GM19438 (cell line): ENCODE measurements around the gene PHKB.

ENCODE experiments used
- ATAC-seq: cut with Tn5 transposase; IDR thresholded peaks from one replicate; pipeline ENCODE4 v1.9.1; 2021; ENCODE audit warnings: low read depth; ENCODE audit not compliant: unreplicated experiment

PHKB gene

DNA sequence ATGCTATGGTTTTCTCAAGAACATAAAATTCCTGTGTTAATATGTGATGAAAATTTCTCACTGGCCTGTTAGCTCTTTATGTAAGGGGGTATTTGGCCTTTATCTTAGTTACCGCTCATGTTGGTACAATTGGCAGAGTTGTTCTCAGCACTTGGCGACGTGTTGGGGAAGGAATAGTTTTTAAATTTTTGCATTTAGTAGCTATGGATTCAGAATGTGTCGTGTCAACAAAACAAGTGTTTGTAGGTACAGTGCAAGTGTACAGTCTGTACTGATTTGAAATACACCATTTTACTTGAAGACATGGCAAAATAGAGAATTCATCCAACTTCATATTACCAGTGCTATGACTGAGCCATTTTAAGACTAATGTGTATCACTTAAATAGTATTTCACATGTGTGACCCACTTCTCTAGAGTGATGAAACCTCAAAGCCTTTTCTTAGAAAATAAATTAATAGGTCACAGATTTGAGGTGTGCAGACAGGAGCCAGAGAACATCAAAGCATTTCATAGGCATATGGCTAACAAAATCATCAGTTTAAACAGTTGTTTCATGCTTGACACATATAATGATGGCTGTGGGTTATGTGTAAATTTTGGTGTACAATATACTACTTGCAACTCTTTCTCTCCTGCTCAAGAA lies 150.8 kb downstream of the PHKB start:
- ATAC-seq = no peak

DNA sequence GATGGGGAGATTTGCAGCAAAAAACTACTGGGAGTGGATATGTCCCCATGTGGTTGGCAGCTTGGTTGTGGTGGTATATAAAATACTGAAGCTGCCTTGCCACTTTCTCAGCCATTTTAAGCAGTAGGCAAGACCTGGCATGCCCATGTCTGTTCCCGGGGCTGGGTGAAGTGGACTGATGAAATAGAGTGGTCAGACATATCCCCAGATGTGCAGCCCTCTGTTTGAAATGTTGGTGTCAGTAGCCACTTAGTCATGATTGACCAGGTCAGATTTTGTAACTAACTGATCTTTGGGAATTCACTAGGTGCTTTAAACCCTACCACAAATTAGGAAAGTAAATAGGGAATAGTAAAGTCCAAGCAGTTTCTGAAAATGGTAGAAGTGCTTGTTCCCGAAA lies 151.6 kb downstream of the PHKB start:
- ATAC-seq = no peak

DNA sequence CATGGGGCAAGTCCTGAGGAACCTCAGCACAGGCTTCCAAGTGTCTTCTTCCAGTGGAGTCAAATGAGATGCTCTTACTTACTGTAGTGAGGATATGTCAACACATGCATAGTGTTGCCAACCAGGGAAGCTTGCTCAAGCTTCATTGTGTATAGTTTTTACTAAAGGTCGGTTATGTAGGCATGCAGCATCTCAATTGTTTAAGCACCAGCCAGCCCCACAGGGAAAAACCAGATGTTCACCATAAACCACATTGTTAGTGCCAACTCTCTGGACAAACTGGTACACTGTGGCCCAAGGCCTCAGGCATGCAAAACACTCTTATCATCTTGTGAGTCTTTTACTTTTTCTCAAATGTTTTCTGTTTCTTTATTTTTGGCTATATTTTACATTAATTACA lies 152.1 kb downstream of the PHKB start:
- ATAC-seq = no peak

DNA sequence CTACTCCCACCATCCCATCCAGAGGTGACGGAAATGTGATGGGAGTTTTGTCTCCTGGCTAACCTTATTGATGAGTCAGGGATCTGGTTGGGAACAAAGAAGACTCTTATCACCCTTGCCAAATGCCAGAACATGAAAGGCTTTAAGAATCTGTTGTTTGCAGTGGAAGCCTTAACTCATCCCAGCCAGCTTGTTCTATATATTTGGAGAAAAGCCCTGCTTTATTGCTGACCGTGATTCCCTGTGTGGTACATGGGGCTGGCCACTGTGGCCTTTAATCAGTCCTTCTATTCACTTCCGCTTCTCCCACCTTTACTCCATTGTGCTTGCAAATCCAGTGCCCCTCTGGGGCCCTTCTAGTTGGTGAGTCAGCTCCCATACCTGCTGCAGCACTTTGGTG lies 156.6 kb downstream of the PHKB start:
- no peak for ATAC-seq

DNA sequence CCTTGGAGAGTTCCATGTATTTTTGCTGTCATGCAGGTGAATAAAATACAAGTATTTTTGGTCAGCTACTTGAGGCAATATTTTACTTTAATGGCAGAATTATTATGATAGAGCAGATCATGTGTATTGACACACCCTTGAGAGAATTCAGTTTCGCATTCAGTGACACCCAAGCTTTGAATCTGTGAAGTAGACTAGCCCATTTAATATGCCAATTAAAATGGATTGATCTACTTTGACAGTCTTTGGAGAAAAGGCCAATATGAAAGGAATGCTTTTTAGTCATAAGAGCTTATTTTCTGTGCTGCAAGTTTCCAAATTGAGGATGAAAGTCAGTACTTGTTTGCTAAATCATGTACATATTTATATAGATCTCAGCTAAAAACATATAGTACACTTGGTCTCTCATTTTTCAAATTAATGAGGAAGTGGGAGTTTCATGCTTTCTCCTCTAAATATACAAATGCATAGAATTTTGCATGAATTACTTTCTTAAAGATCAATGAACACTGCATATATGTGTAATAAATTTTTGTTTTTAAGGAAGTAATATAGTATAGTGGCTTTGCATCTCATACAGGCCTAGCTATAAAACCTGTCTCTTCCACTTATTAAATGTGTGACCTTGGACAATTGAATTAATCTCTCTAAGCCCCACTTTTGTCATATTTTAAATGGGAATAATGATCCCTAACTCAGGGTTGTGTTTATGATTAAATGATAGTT lies 161.5 kb downstream of the PHKB start:
- no peak for ATAC-seq

DNA sequence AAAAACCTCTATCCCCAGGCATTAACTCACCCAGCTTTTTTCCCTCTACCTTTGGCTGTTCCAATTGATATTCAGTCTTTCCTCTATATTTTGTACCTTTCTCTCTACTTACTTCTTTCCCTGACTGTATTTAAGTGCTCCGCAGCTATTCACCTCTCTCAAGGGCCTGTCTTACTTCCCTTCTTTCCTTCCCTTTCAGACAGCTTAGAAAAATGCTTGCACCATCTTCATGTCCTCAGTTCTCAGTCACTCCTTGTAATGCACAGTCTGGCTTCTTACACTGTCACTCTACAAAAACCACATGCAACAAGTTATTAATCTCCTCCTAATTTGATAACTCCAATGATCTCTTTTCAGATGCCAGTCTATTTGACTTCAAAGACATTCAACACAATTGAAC lies 163.4 kb downstream of the PHKB start:
- no peak for ATAC-seq

DNA sequence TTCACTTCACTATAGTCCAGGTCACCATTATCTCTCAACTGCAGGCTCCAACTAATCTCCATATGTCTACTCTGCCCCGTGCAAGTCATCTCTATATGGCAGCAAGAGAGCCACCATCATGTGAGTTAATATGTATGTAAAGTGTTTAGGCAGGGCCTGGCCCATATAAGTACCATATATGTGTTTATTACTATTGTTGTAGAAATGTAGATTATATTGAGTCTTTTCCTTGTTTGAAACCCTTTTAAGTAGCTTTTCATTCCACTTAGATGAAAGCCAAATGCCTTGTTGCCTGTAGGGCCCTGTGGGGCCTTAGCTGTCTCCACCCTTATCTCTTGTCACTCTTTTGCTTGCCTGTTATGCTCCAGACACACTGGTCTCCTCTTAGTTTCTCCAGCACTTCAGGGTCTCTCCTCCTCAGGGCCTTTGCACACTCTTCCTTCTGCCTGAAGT lies 164.0 kb downstream of the PHKB start:
- no peak for ATAC-seq

DNA sequence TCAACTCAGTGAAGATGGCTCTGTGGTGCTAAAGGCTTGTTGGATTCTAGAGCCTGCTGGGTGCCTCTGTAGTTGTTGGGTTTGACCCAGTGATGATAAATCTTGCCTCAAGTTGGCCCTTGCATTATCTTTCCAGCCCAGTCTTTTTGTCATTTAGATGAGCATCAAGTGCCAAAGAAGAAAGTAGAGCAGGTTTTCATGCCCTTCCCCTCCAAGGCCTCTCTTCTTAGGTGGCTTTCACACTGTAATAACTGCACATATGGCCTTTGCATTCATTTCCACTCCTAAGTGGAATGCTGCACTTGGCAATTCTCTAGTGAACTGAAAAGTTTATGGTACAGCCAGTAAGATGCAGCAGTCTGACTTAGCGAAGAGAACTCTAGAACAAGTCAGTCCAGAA lies 165.1 kb downstream of the PHKB start:
- ATAC-seq = no peak

DNA sequence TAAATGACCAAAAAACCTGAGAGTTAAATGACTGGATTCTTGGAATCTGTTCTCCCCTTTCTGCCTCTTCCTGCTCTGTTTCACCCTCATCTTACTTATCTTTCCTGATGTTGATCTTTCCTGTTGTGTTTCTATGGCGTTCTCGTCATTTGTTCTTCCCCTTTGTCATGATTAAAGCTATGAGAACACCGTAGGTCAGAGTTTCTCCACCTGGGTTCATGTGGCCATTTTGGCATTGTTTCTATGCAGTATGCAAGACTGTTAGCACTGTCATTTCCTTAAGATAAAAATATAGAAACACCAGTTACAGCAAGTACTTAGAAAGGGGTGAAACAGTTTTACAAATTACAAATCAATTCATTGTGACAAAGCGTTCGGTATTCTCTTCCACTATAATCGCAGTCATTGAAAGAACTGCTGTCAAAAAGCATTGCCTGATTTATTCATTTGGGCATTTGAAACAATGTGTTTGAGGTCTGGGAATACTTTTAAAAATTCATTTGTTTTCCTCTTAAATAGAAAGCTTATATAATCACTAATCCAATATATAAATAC lies 166.0 kb downstream of the PHKB start:
- ATAC-seq = no peak

DNA sequence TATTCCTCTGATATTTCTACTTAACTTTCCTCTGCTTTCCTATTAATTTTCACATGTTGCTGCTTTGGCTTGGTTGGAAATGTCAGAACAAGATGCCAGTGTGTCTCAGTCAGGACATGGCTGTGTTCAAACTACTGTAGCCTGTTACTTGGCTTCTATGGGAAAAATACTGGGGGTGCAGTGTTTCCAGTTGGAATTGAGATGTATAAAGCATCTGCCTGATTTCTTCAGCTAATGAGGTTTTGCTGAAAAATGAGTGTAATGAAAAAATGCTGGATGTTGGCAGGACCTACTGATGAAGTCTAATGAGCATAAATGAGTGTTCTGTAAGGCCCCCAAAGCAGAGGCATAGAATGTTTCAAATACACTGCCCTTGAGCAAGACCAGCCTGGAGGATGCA lies 166.6 kb downstream of the PHKB start:
- no peak for ATAC-seq

DNA sequence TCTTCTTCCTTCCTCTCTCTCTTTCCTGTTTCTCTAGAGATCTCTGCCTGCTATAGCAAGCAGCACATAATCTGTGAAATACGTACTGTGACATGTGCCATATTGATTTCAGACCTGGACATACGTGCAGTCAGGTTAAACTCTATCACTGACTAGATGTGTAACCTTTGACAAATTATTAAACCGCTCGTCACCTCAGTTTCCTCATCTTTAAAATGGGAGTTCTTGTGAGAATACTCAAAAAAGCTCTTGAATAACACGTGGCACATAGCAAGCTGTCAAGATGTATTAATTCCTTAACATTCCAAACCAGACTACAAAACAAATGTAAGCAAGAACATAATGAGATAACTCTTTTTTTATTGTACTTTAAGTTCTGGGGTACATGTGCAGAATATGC lies 170.0 kb downstream of the PHKB start:
- ATAC-seq = no peak

DNA sequence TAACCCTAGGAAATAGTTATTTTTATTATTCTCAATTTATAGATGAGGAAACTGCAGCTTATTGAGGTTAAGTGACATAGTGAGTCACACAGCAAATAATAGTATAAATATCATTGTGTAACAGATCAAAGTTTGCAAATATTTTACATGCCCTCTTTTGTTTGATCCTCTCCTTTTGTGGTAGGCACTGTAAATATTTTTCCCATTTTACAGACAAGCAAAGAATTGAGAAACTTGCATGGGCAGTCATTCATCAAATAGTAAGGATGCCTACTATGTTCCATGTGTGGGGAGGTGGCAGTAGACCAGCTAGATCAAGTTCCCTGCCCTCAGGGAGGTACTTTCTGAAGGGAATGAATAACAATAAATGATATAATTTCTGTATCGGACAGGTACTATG lies 173.0 kb downstream of the PHKB start:
- ATAC-seq = no peak

DNA sequence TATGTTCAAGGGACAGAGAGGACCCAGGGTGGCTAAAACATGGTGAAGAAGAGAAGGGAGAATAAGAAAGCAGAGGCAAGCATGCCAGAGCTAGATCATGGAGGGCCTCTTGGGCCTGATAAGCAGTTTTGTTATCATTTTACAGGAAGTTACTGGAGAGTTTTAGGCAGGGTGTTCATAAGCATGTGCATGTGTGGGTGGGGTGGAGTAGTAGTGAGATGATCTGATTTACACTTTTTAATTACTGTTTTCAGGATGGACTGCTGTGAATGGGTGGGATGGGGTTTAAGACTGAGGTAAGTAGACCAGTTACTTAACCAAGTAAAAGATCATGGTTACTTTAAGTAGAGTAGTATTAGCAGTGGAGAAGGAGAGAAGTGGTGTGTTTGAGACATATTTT lies 173.6 kb downstream of the PHKB start:
- no peak for ATAC-seq

DNA sequence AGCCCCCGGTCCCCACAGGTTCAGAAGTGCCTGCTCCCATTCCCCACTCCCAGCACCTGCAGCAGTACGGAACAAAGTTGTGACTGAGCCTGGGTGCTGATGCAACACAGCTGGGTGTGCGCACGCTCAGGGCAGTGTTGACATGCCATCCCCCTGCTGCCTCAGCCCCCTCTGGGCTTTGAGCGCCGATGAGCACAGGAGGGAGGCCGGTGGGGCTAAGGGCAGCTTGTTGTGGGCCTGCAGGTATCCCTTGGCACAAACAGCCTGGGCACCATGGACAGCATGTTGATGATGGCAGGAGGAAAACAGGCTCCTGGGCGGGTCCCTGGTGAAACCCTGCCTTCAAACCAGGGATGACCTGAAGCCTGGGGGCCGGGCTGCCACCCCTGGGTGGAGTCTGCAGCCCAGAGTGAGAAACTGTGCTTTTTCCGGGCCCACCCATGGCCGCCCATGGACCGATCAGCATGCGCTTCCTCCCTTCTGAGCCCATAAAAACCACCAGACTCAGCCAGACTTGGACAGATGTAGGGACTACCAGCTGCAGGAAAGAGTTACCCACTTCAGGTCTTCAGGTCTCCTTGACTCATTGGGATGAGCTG lies 175.5 kb downstream of the PHKB start:
- ATAC-seq = no peak

DNA sequence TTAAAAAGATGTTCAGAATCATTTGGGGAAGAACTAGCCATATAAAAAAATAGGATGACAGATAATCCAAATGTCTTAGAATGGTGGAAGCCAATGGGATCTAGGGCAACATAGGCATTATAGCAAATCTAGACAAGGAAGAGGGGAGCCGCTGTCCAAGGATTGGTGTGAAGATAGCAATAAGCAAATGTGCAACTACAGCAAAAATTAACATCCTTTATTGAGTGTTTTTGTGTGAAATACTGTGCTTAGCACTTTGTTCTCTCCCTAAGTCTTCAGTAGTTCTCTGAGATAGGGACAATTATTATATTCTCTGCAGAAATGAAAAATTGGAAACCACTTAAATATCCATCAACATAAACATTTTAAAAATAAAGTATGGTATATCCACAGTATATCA lies 177.0 kb downstream of the PHKB start:
- no peak for ATAC-seq

DNA sequence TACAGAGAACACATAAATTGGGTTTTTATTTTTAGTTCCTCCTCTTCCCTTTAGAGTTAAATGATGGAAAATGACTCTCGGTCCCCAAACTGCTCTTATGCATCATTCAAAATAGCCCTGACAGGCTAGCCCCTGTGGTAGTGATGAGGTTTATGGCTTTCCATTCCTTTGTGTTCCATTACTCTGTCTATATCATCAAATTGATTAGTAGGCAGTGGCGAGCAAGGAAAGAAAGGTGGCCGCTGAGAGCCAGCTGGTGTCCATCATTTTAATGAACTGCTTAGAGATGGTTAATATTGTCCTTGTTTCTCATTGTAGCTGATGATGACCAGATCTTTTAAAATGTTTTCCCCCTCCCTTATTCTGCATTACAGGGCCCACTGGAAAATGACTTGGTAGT lies 179.5 kb downstream of the PHKB start:
- no peak for ATAC-seq

DNA sequence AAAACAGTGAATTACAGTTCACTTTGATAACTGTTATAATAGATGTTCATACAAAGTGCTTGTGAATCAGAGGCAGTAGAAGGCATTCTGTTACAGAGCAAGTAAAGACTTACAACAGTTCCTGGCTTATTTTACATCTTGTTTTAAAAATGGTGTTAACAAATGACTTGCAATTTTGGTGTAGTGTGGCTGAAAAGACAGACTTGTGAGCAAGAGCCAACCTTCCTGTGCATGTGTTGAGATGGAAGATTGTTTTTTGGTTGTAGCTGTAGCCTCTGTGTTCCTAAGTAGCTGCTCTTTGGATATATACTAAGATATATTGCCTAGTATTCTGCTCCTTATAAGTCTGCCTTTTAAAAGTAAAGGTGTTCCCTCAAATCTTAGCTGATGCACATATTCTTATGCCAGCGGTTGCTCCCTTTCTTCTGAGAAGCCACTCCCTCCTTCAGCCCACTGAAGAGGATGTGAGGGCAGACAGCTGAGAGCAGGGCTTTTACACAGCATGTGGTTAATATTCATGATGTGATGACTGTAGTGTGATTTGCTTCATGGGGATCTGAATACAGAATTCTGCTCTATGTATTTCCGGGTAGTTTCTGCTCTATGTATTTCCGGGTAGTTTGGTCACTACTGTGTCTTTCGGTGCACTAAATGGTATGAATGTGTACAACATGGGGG lies 182.3 kb downstream of the PHKB start:
- no peak for ATAC-seq

DNA sequence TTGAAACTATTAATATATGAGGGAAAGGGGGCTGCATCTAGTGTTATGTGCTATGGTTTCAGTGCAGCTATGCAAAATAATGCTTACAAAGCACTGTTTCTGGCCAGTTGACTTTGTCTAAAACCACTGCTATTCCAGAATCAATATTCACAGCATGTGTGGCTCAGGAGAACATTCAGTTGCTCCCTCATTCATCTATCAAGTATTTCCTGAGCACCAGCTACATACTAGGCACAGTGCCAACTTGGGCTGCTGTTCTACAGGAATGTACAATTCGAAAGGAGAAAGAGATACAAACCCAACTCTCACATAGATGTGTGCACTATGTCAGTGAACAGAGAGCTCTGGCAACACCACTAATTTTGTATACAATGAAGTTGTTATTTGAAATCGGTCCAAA lies 183.0 kb downstream of the PHKB start:
- ATAC-seq = no peak

DNA sequence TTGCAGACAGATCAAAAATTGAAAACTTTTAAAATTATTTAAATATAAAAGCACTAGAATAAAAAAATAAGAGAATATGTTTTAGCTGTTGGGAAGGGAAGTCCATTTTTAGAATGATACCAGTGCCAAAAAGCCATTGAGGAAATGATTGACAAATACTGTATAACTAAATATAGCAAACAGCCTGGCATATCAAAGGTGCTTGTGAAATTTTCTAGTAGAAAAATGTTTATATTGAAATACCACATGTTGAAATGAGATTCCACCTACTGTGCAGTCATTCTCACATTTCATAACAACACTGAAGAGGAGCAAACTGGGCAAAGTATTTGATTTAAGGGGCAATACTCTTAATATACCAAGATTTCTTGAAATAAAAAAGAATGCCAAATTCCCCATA lies 183.5 kb downstream of the PHKB start:
- ATAC-seq = no peak

DNA sequence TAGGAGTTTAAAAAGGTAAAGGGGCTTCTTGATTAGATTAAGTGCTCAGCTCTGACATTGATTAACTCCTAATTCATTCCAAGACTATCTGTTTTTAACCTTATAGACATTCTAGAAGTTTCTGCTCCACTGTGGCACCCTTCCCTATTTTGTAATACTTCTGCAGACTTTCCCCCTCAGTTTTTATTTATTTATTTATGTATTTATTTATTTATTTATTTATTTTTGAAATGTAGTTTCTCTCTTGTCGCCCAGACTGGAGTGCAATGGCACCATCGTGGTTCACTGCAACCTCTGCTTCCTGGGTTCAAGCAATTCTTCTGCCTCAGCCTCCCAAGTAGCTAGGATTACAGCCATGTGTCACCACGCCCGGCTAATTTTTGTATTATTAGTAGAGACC lies 185.8 kb downstream of the PHKB start:
- ATAC-seq = no peak

DNA sequence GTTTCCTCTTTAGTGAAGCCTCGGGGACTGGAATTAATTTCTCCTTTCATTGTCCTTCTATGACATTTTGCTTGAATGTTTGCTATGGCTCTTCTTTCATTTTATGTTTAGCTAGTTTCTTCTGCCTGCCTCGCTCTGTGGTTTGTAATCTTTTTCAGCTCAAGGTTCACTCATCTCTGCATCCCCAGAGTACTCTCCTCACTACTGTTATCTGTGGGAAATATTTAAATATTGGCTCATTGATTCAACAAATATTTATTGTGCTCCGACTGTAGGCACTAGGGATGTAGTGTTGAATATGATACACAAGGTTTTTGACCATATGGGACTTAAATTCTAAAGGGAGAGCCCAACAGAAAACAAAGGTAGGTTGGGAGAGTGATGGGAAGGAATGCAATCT lies 195.9 kb downstream of the PHKB start:
- ATAC-seq = no peak
